ENCODE results near the gene STK35.

STK35 gene

GRCh38 chr20:2101057-2101864 is at the start of gene STK35:
STK35 (plus strand) TSS chr20:2101827; CDS start chr20:2101882, 55 bp downstream.
- DNase-seq, result peak; percentile 89

- DNase-seq, result no peak
These were observed 49.7 kb upstream of the STK35 start for GRCh38 chr20:2051946-2052345.

- DNase-seq, result no peak
These were observed 48.9 kb upstream of the STK35 start for GRCh38 chr20:2052741-2053140.

- DNase-seq, result no peak
These were observed 48.0 kb upstream of the STK35 start for GRCh38 chr20:2053615-2054014.

GRCh38 chr20:2054911-2055310 is 46.7 kb upstream of the STK35 start:
- DNase-seq, result no peak

GRCh38 chr20:2059411-2059810 is 42.2 kb upstream of the STK35 start:
- DNase-seq, result no peak

- no peak for DNase-seq
These were observed 36.5 kb upstream of the STK35 start for GRCh38 chr20:2065099-2065498.

- no peak for DNase-seq
These were observed 35.0 kb upstream of the STK35 start for GRCh38 chr20:2066461-2067122.

GRCh38 chr20:2080532-2081224 is 20.9 kb upstream of the STK35 start:
- no peak for DNase-seq

GRCh38 chr20:2084703-2085102 is 16.9 kb upstream of the STK35 start:
- no peak for DNase-seq

- no peak for DNase-seq
These were observed 15.2 kb upstream of the STK35 start for GRCh38 chr20:2086177-2086979.

GRCh38 chr20:2086980-2087377 is 14.6 kb upstream of the STK35 start:
- no peak for DNase-seq

- DNase-seq, result no peak
These were observed 12.7 kb upstream of the STK35 start for GRCh38 chr20:2088891-2089290.

- no peak for DNase-seq
These were observed 12.2 kb upstream of the STK35 start for GRCh38 chr20:2089447-2089846.

GRCh38 chr20:2093159-2093781 is 8.4 kb upstream of the STK35 start:
- peak; percentile 72 for DNase-seq

GRCh38 chr20:2093883-2094282 is 7.7 kb upstream of the STK35 start:
- no peak for DNase-seq

GRCh38 chr20:2101865-2102584 is 398 bp downstream of the STK35 start:
- peak; percentile 96 for DNase-seq

GRCh38 chr20:2102585-2103460 is 1.2 kb downstream of the STK35 start:
- DNase-seq, result peak; percentile 94

- no peak for DNase-seq
These were observed 2.0 kb downstream of the STK35 start for GRCh38 chr20:2103461-2104153.

- no peak for DNase-seq
These were observed 2.6 kb downstream of the STK35 start for GRCh38 chr20:2104236-2104635.

All from activated effector memory CD4-positive, alpha-beta T cell treated with anti-CD3 and anti-CD28 coated beads, Interleukin-2, amount 50 U/mL, for 16 hours (primary cell).